Measurements from ENCODE around the gene ACAA1.
"Not testable (repeated sequence)": the region's sequence is repeated elsewhere in the genome, so short reads cannot be mapped to it uniquely, and the experiment has no call there.

DNA sequence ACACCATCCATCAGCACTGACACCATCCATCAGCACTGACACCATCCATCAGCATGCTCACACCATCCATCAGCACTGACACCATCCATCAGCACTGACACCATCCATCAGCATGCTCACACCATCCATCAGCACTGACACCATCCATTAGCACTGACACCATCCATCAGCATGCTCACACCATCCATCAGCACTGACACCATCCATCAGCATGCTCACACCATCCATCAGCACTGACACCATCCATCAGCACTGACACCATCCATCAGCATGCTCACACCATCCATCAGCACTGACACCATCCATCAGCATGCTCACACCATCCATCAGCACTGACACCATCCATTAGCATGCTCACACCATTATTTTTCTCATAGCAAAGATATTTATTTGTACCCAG, 49.6 kb downstream of the ACAA1 start:
- TF ChIP-seq, protein P1, sequence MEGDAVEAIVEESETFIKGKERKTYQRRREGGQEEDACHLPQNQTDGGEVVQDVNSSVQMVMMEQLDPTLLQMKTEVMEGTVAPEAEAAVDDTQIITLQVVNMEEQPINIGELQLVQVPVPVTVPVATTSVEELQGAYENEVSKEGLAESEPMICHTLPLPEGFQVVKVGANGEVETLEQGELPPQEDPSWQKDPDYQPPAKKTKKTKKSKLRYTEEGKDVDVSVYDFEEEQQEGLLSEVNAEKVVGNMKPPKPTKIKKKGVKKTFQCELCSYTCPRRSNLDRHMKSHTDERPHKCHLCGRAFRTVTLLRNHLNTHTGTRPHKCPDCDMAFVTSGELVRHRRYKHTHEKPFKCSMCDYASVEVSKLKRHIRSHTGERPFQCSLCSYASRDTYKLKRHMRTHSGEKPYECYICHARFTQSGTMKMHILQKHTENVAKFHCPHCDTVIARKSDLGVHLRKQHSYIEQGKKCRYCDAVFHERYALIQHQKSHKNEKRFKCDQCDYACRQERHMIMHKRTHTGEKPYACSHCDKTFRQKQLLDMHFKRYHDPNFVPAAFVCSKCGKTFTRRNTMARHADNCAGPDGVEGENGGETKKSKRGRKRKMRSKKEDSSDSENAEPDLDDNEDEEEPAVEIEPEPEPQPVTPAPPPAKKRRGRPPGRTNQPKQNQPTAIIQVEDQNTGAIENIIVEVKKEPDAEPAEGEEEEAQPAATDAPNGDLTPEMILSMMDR (IDR thresholded peaks at IDR 0.05): not testable (repeated sequence)
- TF ChIP-seq POLR2A, EP300 (IDR thresholded peaks at IDR 0.05): not testable (repeated sequence)

Measured in ovary (tissue), 3 donors.